Measurements from ENCODE around the gene RGS5.
"Not testable (repeated sequence)": the region's sequence is repeated elsewhere in the genome, so short reads cannot be mapped to it uniquely, and the experiment has no call there.

The RGS5 gene

GRCh38 chr1:163202833-163203451, at the start of gene RGS5:
Gene RGS5 (minus strand): TSS chr1:163202916. CDS start chr1:163202835, 81 bp downstream.
- DNase-seq, result no peak

- DNase-seq, result no peak
Observed at GRCh38 chr1:163250382-163250974, 47.8 kb upstream of the RGS5 start.

GRCh38 chr1:163248064-163248463, 45.3 kb upstream of the RGS5 start:
- no peak for DNase-seq

- not testable (repeated sequence) for DNase-seq
Observed at GRCh38 chr1:163244648-163245047, 41.9 kb upstream of the RGS5 start.

- no peak for DNase-seq
Observed at GRCh38 chr1:163241746-163242145, 39.0 kb upstream of the RGS5 start.

- no peak for DNase-seq
Observed at GRCh38 chr1:163240705-163241104, 38.0 kb upstream of the RGS5 start.

- not testable (repeated sequence) for DNase-seq
Observed at GRCh38 chr1:163233643-163234042, 30.9 kb upstream of the RGS5 start.

- no peak for DNase-seq
Observed at GRCh38 chr1:163231385-163231784, 28.7 kb upstream of the RGS5 start.

GRCh38 chr1:163230827-163231226, 28.1 kb upstream of the RGS5 start:
- DNase-seq, result no peak

GRCh38 chr1:163228271-163228670, 25.6 kb upstream of the RGS5 start:
- not testable (repeated sequence) for DNase-seq

GRCh38 chr1:163227126-163227525, 24.4 kb upstream of the RGS5 start:
- DNase-seq, result no peak

- no peak for DNase-seq
Observed at GRCh38 chr1:163213626-163214025, 10.9 kb upstream of the RGS5 start.

- DNase-seq, result no peak
Observed at GRCh38 chr1:163211667-163212066, 9.0 kb upstream of the RGS5 start.

GRCh38 chr1:163205513-163205912, 2.8 kb upstream of the RGS5 start:
- DNase-seq, result no peak

GRCh38 chr1:163203561-163203960, 845 bp upstream of the RGS5 start:
- no peak for DNase-seq

GRCh38 chr1:163201906-163202305, 810 bp downstream of the RGS5 start:
- DNase-seq, result no peak

- no peak for DNase-seq
Observed at GRCh38 chr1:163197022-163197421, 5.7 kb downstream of the RGS5 start.

GRCh38 chr1:163196449-163196787, 6.3 kb downstream of the RGS5 start:
- DNase-seq, result no peak

- DNase-seq, result no peak
Observed at GRCh38 chr1:163195728-163196448, 6.8 kb downstream of the RGS5 start.

GRCh38 chr1:163191301-163191700, 11.4 kb downstream of the RGS5 start:
- DNase-seq, result no peak

GRCh38 chr1:163188947-163189346, 13.8 kb downstream of the RGS5 start:
- no peak for DNase-seq

GRCh38 chr1:163187849-163188248, 14.9 kb downstream of the RGS5 start:
- no peak for DNase-seq

GRCh38 chr1:163186862-163187261, 15.9 kb downstream of the RGS5 start:
- no peak for DNase-seq

- DNase-seq, result no peak
Observed at GRCh38 chr1:163182330-163182949, 20.3 kb downstream of the RGS5 start.
